CD4-positive, CD25-positive, alpha-beta regulatory T cell (primary cell): Measurements from ENCODE around the gene POU2AF3. TPM values are rescaled to one million over a fixed set of nuclear protein-coding genes. Genes with fewer than 3 reads are reported as not detected.

Experiments used
- ATAC-seq, 2 donors: fragments of 150-1000 bp; cut with Tn5 transposase; one replicate each; pipeline ENCODE4 v1.10.0; 2021; ENCODE audit warnings: low read depth in 2 of 2, moderate number of reproducible peaks in 2 of 2, moderate library complexity in 1 of 2
- DNase-seq, 3 donors: peaks; one replicate each; pipeline versions ENCODE4 v3.0.0 to v3.0.0-alpha.2; 2012 to 2022; ENCODE audit warnings: mixed read lengths in 1 of 3
- H3K27ac ChIP-seq: one replicate; pipeline ENCODE4 v1.7.0; 2013; ENCODE audit warnings: mild to moderate bottlenecking, low read length; ENCODE audit not compliant: insufficient read depth, poor library complexity, severe bottlenecking
- H3K27me3 ChIP-seq: one replicate; pipeline ENCODE4 v1.7.0; 2013; ENCODE audit warnings: low read length; ENCODE audit not compliant: control insufficient read depth, insufficient read depth
- H3K36me3 ChIP-seq: one replicate; pipeline ENCODE4 v1.7.0; 2013; ENCODE audit warnings: mild to moderate bottlenecking, low read length, moderate library complexity; ENCODE audit not compliant: control insufficient read depth, insufficient read depth
- H3K4me1 ChIP-seq: 2 replicates; pipeline ENCODE4 v1.7.0; 2013; ENCODE audit warnings: mild to moderate bottlenecking, low read length; ENCODE audit not compliant: insufficient read depth, control insufficient read depth, poor library complexity, severe bottlenecking
- H3K4me3 ChIP-seq: one replicate; pipeline ENCODE4 v1.7.0; 2013; ENCODE audit warnings: low read depth, mild to moderate bottlenecking, low read length, moderate library complexity
- H3K9me3 ChIP-seq, 2 experiments: 1 replicate in 1 of 2; 2 replicates in 1 of 2; pipeline ENCODE4 v1.7.0; 2013; ENCODE audit warnings: low read length in 2 of 2, mild to moderate bottlenecking in 1 of 2, moderate library complexity in 1 of 2; ENCODE audit not compliant: control insufficient read depth in 2 of 2
- H3K27ac Mint-ChIP-seq, 3 donors: one replicate each; pipeline ENCODE4 v1.8.0; 2020 to 2022; ENCODE audit warnings: mild to moderate bottlenecking in 3 of 3, mixed read lengths in 3 of 3, moderate library complexity in 2 of 3
- H3K27me3 Mint-ChIP-seq: one replicate; pipeline ENCODE4 v1.8.0; 2022; ENCODE audit warnings: mild to moderate bottlenecking, mixed read lengths
- H3K36me3 Mint-ChIP-seq: one replicate; pipeline ENCODE4 v1.8.0; 2020; ENCODE audit warnings: mixed read lengths
- H3K4me1 Mint-ChIP-seq, 4 donors: one replicate each; pipeline ENCODE4 v1.8.0; 2020 to 2022; ENCODE audit warnings: mixed read lengths in 4 of 4, mild to moderate bottlenecking in 1 of 4
- H3K4me3 Mint-ChIP-seq, 4 donors: one replicate each; pipeline ENCODE4 v1.8.0; 2020 to 2022; ENCODE audit warnings: mild to moderate bottlenecking in 4 of 4, mixed read lengths in 4 of 4, moderate library complexity in 3 of 4
- H3K9me3 Mint-ChIP-seq, 7 donors: one replicate each; pipeline ENCODE4 v1.8.0; 2020 to 2022; ENCODE audit warnings: mixed read lengths in 7 of 7, mild to moderate bottlenecking in 3 of 7, moderate library complexity in 2 of 7
- polyA plus RNA-seq, 4 donors: library from polyadenylated mRNA; unstranded; fragments of 300-500 nt; fragmentation: Illumina TruSeq; gene quantifications; one replicate each; pipeline ENCODE4 v1.2.3, GENCODE V29; 2021
- total RNA-seq: library from RNA; stranded (reverse); gene quantifications from one replicate; pipeline ENCODE4 v1.2.3, GENCODE V29; 2022

POU2AF3 gene
- total and polyA plus RNA-seq, 5 donors from 2014 or later = not detected

DNA sequence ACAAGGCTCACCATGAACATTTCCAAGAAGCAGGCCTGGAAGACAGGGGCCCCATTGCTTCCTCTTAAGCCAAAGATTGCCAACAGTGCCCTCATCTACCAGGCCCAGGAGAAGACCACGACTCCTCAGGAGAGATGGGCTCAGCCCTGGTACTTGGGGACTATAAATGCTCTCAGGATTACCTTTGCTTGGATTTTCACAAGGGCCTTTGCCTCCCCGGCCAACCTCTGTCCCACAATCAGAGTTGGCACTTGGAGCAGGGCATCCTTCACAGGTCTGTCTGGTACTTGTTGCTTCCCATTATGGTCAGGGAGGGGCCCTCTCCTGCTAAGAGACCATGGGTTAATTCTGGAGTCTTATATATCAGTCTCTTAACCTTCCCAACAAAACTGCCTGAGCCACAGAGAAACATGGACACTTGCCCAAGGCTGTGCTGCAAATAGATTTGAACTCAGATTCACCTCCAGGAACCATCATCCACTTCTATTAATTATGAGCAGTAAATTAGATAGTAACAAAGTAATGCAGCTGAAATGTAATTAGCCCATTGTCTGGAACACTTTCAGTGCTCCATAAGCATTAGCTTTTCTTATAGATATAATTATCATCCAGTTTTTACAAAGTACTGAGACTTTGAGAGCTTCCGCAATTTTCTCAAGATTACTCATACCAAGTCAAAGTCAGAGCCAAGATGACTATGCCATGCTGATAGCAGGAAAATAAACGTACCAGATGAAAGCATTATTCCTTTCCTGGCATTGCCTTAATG is 33.5 kb downstream of the POU2AF3 start:
- Mint-ChIP-seq H3K27ac (no peak overlapping the region), H3K4me1 (no peaks in the 10 kb centered on the region), H3K27me3 (peaks cover 9% of the 10 kb centered on the region), H3K4me3 (no peak overlapping the region), H3K36me3 (no peaks in the 10 kb centered on the region), H3K9me3 (peaks cover 0 to 2% (median 0%) of the 10 kb centered on the region in 7 donors)
- Histone ChIP-seq H3K27ac (no peak overlapping the region), H3K36me3 (no peaks in the 10 kb centered on the region), H3K9me3 (no peaks in the 10 kb centered on the region), H3K4me1 (no peaks in the 10 kb centered on the region), H3K4me3 (no peak overlapping the region), H3K27me3 (no peaks in the 10 kb centered on the region)
- no peak for DNase-seq
- no peak for ATAC-seq

DNA sequence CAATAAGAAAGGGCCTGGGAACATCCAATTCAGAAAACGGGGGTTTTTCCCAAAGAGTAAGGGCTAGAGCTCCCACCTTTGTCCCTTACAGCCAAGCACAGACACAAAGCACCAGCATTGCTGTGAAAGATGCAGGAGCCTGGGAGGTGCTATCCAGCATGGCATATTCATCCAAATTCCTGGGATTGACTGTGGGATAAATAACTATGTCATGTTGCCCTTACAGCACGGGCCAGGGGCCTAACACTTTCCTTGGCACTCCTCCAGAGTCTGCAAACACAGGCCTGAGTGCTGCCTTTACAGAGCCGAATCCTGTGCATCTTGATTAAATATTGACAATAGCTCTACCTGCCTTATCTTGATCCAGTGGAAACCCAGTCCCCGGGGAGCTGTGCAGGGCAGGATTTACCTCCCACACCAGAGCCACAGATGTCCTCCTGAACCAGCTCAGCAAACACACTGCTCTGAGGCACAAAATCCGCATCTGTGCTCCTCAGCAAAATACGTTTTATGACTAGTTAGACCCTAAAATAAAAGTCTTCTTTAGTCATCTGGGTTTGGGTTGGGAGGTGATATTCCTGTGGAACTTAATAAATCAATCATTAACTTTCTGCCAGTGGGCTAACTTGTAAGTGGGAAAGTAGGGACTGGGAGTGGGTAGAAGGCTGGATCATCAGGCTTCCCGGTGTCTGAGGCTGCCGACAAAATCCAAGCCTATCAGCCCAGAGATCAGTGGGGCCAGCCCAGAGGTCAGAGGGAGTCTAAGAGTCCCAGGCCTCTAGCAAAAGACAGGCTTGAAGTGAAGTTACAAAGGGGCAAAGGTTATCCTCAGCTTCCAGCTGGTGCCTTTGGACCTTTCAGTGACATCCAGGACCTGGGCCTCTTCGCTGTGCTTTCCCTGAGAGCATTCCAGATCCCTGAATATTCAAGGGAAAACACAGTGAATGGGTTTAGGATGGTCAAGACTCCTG is 36.5 kb downstream of the POU2AF3 start:
- Histone ChIP-seq H3K9me3 (peaks cover 0 to 5% of the 10 kb centered on the region in 2 experiments), H3K4me1 (no peaks in the 10 kb centered on the region), H3K27ac (no peak overlapping the region), H3K36me3 (no peaks in the 10 kb centered on the region), H3K27me3 (no peaks in the 10 kb centered on the region), H3K4me3 (no peak overlapping the region)
- no peak overlapping the region for H3K27ac Mint-ChIP-seq
- no peak overlapping the region for H3K4me3 Mint-ChIP-seq
- ATAC-seq (no peak), DNase-seq (no peak)
- peaks cover 0 to 5% (median 4%) of the 10 kb centered on the region in 7 donors for H3K9me3 Mint-ChIP-seq
- H3K27me3 Mint-ChIP-seq = peaks cover 17% of the 10 kb centered on the region
- H3K4me1 Mint-ChIP-seq = no peaks in the 10 kb centered on the region
- H3K36me3 Mint-ChIP-seq = no peaks in the 10 kb centered on the region

DNA sequence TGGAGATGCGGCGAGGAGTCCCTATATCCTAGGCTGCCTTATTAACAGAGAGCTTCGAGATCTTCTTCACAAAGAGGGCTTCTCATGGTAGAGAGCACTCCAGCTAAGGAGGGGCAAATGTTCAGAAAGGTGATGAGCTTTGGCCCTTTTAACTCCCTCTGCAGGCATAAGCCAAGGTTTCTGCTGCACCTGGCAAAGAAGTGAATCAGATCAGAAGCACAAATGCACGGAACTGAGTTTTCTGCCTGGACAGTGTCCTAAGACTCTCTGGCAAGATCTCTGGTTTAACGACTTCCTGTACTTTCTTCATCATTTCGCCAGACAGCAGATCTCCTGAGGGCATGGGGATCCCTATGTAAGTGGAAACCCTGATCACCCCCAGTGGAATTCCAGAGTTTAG is 37.2 kb downstream of the POU2AF3 start:
- H3K4me3 Mint-ChIP-seq = no peak overlapping the region
- peaks cover 23% of the 10 kb centered on the region for H3K27me3 Mint-ChIP-seq
- H3K36me3 ChIP-seq = no peaks in the 10 kb centered on the region
- no peaks in the 10 kb centered on the region for H3K4me1 ChIP-seq
- H3K27ac Mint-ChIP-seq = no peak overlapping the region
- DNase-seq (no peak), ATAC-seq (no peak)
- peaks cover 0 to 9% (median 4%) of the 10 kb centered on the region in 7 donors for H3K9me3 Mint-ChIP-seq
- no peaks in the 10 kb centered on the region for H3K27me3 ChIP-seq
- no peak overlapping the region for H3K4me3 ChIP-seq
- H3K9me3 ChIP-seq = peaks cover 0 to 5% of the 10 kb centered on the region in 2 experiments
- H3K4me1 Mint-ChIP-seq = no peaks in the 10 kb centered on the region
- no peaks in the 10 kb centered on the region for H3K36me3 Mint-ChIP-seq
- H3K27ac ChIP-seq = no peak overlapping the region

DNA sequence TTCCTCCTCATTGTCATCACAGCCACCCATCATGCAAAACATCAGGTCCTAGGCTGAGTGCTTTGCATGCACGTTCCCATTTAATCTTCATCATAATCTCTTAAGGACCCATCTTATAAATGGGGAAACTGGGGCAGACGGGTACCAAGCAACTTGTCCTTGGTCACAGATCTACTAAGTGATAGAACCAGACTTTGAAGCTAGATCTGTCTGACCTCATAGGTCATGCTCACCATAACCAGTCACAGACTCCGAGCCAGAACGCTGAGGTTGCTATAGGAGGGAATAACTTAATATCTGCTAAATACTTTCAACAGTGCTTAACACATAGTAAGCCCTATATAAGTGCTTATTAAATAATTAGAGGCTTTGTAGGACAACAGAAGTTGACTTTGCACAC is 37.7 kb downstream of the POU2AF3 start:
- Mint-ChIP-seq H3K27ac (no peak overlapping the region), H3K4me1 (no peaks in the 10 kb centered on the region), H3K4me3 (no peak overlapping the region), H3K9me3 (peaks cover 0 to 9% (median 4%) of the 10 kb centered on the region in 7 donors), H3K27me3 (peaks cover 24% of the 10 kb centered on the region), H3K36me3 (no peaks in the 10 kb centered on the region)
- no peak overlapping the region for H3K4me3 ChIP-seq
- H3K36me3 ChIP-seq = no peaks in the 10 kb centered on the region
- ATAC-seq (no peak), DNase-seq (no peak)
- no peaks in the 10 kb centered on the region for H3K4me1 ChIP-seq
- no peaks in the 10 kb centered on the region for H3K27me3 ChIP-seq
- H3K9me3 ChIP-seq = peaks cover 0 to 5% of the 10 kb centered on the region in 2 experiments
- no peak overlapping the region for H3K27ac ChIP-seq

DNA sequence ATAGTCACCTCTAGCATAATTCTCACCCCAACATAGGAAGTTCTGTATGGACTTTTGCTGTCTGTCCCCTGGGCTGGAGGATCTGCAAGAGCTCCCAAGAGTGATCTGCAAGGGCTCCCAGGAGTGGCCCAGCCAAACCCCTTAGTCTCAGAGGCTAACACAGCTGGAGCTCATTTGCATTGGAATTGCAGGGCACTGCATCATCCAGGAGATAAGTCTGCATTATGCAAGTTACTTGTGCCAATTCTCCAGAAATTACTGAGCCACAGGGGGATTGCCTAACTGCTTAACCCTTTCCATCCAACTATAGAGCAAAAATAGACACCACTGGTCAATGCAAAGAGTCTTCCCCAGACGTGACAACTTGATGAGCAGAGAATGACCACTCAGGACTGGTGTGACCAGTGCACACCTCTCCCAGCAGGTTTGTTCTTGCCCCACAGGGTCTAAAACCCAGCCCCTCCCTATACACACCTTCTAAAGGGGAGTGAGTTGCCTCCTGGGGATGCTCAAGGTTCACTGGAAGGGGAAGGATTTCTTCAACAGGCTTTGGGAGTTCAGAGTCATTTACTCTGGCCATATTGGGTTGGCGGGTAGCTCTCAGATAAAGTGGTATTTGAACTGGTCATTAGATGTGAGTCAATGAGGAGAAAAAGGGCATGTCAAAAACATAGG is 38.4 kb downstream of the POU2AF3 start:
- Mint-ChIP-seq H3K4me1 (no peaks in the 10 kb centered on the region), H3K27me3 (peaks cover 24% of the 10 kb centered on the region), H3K4me3 (no peak overlapping the region), H3K36me3 (no peaks in the 10 kb centered on the region), H3K27ac (no peak overlapping the region), H3K9me3 (peaks cover 0 to 9% (median 4%) of the 10 kb centered on the region in 7 donors)
- Histone ChIP-seq H3K36me3 (no peaks in the 10 kb centered on the region), H3K4me3 (no peak overlapping the region), H3K9me3 (peaks cover 0 to 5% of the 10 kb centered on the region in 2 experiments), H3K27ac (no peak overlapping the region), H3K27me3 (no peaks in the 10 kb centered on the region), H3K4me1 (no peaks in the 10 kb centered on the region)
- no peak for ATAC-seq
- no peak for DNase-seq

DNA sequence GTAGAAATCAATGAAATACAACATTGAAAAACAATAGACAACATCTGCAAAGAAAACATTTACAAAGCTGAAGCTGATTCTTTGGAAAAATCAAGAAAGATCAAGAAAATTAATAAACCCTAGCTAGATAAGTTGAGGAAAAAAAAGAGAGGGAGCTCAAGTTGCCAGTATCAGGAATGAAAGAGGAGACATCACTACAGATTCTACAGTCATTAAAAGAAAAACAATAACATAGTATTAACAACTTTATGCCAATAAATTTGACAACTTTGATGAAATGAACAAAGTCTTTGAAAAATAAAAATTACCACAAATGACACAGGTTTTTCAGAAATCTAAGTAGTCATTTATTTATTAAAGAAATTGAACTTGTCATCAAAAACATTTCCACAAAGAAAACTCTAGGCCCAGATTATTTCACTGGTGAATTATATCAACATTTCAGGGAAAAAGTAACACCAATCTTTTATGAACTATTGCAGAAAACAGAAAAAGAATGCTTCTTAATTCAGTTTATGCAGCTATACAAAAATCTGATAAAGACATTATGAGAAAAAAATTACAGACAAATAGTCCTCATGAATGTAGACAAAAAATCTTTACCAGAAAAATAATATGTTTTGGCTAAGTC is 41.5 kb downstream of the POU2AF3 start:
- no peak overlapping the region for H3K27ac Mint-ChIP-seq
- no peaks in the 10 kb centered on the region for H3K36me3 ChIP-seq
- ATAC-seq = no peak

DNA sequence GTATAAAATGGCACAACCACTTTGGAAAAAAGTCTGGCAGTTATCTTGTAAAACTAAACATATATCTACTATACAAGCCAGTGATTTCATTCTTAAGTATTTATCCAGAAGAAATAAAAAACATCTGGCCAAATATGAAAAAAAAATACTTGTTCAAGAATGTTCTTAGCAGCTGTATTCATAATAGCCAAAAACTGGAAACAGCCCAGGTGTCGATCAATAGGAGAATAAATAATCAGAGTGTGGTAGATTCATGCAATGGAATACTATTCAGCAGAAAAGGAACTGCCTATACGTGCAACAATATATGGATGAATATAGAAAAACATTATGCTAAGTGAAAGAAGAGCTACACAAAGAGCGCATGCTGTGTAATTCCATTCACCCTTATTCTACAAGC is 44.0 kb downstream of the POU2AF3 start:
- H3K36me3 Mint-ChIP-seq = no peaks in the 10 kb centered on the region
- H3K4me3 Mint-ChIP-seq = no peak overlapping the region
- H3K9me3 Mint-ChIP-seq = peaks cover 0 to 9% (median 3%) of the 10 kb centered on the region in 7 donors
- no peaks in the 10 kb centered on the region for H3K36me3 ChIP-seq
- peaks cover 28% of the 10 kb centered on the region for H3K27me3 Mint-ChIP-seq
- no peak for DNase-seq
- no peaks in the 10 kb centered on the region for H3K27me3 ChIP-seq
- H3K4me3 ChIP-seq = no peak overlapping the region
- ATAC-seq = no peak
- H3K9me3 ChIP-seq = peaks cover 0 to 5% of the 10 kb centered on the region in 2 experiments
- no peaks in the 10 kb centered on the region for H3K4me1 Mint-ChIP-seq
- H3K27ac Mint-ChIP-seq = no peak overlapping the region
- no peaks in the 10 kb centered on the region for H3K4me1 ChIP-seq
- H3K27ac ChIP-seq = no peak overlapping the region

More for the DNA sequence above, 41.5 kb downstream of the POU2AF3 start:
- DNase-seq = no peak
- Histone ChIP-seq H3K4me1 (no peaks in the 10 kb centered on the region), H3K27me3 (no peaks in the 10 kb centered on the region), H3K4me3 (no peak overlapping the region), H3K9me3 (peaks cover 0 to 5% of the 10 kb centered on the region in 2 experiments), H3K27ac (no peak overlapping the region)
- Mint-ChIP-seq H3K36me3 (no peaks in the 10 kb centered on the region), H3K4me3 (no peak overlapping the region), H3K27me3 (peaks cover 23% of the 10 kb centered on the region), H3K4me1 (no peaks in the 10 kb centered on the region), H3K9me3 (peaks cover 0 to 9% (median 4%) of the 10 kb centered on the region in 7 donors)
